Tibial nerve (tissue), 4 donors: ENCODE measurements around the gene C8G.

ENCODE experiments used
- EP300 ChIP-seq, 2 donors: sonication (generic); formaldehyde crosslinking; IDR thresholded peaks; one replicate each; pipeline ENCODE4 v1.6.1; 2017; ENCODE audit warnings: antibody characterized with exemption in 2 of 2, mild to moderate bottlenecking in 1 of 2
- POLR2A ChIP-seq, 2 donors: fragments of 450-650 bp; IDR thresholded peaks; one replicate each; pipeline ENCODE4 v1.6.1; 2017; ENCODE audit warnings: antibody characterized with exemption in 2 of 2, mild to moderate bottlenecking in 2 of 2, moderate library complexity in 2 of 2
- TF ChIP-seq, protein P1 (sequence below), 5 experiments: fragments of 200-600 bp in 3 of 5; fragments of 450-650 bp in 2 of 5; sonication (generic) in 3 of 5; IDR thresholded peaks; one replicate each; pipeline ENCODE4 v1.5.1; 2016 to 2019; ENCODE audit warnings: antibody characterized with exemption in 5 of 5, mild to moderate bottlenecking in 3 of 5, moderate library complexity in 2 of 5

DNA sequence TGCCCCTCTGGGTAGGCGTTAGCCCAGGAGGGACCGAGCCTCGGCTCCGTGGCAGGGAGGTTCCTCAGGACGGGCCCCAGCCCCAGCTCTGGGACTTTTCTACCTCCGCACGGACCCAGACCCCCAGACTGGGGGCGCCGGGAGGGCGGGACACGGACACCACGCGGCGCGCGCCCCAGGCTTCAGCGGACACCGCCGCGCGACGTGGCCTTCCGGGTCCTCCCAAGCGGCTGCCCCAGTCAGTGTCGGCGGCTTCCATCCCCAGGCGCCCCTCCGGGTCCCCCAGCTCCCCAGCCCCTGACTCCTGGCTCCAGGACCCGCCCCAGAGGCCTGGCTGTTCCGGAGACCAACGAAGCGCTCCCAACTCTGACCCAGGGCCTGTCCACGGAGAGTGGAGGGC, 40.8 kb downstream of the C8G start:
- TF ChIP-seq, protein P1, sequence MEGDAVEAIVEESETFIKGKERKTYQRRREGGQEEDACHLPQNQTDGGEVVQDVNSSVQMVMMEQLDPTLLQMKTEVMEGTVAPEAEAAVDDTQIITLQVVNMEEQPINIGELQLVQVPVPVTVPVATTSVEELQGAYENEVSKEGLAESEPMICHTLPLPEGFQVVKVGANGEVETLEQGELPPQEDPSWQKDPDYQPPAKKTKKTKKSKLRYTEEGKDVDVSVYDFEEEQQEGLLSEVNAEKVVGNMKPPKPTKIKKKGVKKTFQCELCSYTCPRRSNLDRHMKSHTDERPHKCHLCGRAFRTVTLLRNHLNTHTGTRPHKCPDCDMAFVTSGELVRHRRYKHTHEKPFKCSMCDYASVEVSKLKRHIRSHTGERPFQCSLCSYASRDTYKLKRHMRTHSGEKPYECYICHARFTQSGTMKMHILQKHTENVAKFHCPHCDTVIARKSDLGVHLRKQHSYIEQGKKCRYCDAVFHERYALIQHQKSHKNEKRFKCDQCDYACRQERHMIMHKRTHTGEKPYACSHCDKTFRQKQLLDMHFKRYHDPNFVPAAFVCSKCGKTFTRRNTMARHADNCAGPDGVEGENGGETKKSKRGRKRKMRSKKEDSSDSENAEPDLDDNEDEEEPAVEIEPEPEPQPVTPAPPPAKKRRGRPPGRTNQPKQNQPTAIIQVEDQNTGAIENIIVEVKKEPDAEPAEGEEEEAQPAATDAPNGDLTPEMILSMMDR (IDR thresholded peaks at IDR 0.05) = no peak
- TF ChIP-seq POLR2A (IDR thresholded peaks at IDR 0.05) = no peak
- TF ChIP-seq EP300 (IDR thresholded peaks at IDR 0.05) = no peak
